Measurements from ENCODE around the gene RNH1. TPM values are rescaled to one million over a fixed set of nuclear protein-coding genes. Genes with fewer than 3 reads are reported as not detected.
A peak's percentile ranks its signal among the peaks of the same experiment; 100 is the strongest.

Gene RNH1
- total RNA-seq, 2 donors from 2014 or later: 97.8 to 153 TPM

DNA sequence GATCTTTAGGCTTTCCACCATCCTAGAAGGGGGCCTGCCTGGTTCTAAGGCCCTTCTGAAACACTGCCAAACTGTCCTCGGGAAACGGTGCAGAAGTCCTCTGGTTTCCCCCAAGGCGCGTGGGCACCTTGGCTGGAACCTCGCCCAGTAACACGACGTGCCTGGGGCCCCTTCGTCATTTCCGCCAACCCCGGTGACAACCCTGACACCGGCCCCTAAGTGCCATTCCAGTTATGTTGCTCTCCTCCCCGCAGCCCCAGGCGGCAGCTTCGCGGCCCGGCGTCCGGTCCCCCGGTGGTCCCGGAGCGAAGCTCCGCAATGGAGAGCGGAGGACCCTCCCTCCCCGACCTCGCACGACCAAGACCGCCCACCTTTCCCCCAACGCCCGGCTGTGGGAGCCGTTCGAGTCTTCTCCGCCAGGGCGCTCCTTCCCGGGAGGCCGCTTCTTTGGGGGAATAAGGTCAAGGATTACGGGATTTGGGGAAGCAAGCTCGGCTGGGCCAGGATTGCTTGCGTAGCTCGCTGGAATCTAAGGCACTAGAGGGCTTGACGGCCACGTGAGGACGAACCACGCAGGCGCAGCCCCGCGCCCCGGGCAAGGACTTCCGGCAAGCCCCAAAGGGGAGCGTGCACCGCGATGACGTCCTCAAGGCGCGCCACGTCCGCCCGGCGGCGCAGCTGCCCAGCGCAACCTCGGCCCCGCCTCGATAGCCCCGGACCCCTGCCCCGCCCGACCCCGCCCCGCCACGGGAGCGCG is 626 bp downstream of the RNH1 start:
- WGBS, 2 donors: 0% methylated on average over 2 to 71 of the region's 71 CpGs
- DNase-seq: peak; percentile 97 to 99 (median 98)
- Histone ChIP-seq H3K4me1 (peaks cover 35% of the 10 kb centered on the region), H3K9me3 (no peaks in the 10 kb centered on the region), H3K27ac (peak overlapping the region; percentile 96 to 100 (median 99)), H3K36me3 (replicated peaks in 1 of 2; ENCODE audit: insufficient read depth in 1 of 2, low read depth in 2 of 2) (no peaks in the 10 kb centered on the region), H3K4me3 (peak overlapping the region; percentile 33 to 69), H3K27me3 (no peaks in the 10 kb centered on the region)
- ATAC-seq: peak; percentile 87
- peak in 3 of 7 experiments; percentile 22 to 30 (median 28) for TF ChIP-seq CTCF (IDR thresholded peaks at IDR 0.05)
- peak; percentile 59 to 91 (median 86) for TF ChIP-seq POLR2A (IDR thresholded peaks at IDR 0.05)
- intact Hi-C loops (cut with DNase I): no loop called here

- Histone ChIP-seq H3K27me3 (no peaks in the 10 kb centered on the region), H3K36me3 (replicated peaks in 1 of 2; ENCODE audit: insufficient read depth in 1 of 2, low read depth in 2 of 2) (peaks cover 0 to 7% of the 10 kb centered on the region in 2 donors), H3K4me3 (no peak overlapping the region), H3K4me1 (peaks cover 35% of the 10 kb centered on the region), H3K27ac (no peak overlapping the region), H3K9me3 (no peaks in the 10 kb centered on the region)
- 73 to 89% methylated on average over 7 of the region's 7 CpGs for WGBS, 2 donors
- TF ChIP-seq CTCF (IDR thresholded peaks at IDR 0.05) (no peak), POLR2A (IDR thresholded peaks at IDR 0.05) (no peak)
- no peak for DNase-seq
- intact Hi-C loops (cut with DNase I): no loop called here
- ATAC-seq: no peak
Measured at GRCh38 chr11:504994-505344, 2.1 kb downstream of the RNH1 start.

GRCh38 chr11:504053-504993 is 2.7 kb downstream of the RNH1 start:
- peaks cover 35% of the 10 kb centered on the region for H3K4me1 ChIP-seq
- TF ChIP-seq CTCF (IDR thresholded peaks at IDR 0.05): no peak
- TF ChIP-seq POLR2A (IDR thresholded peaks at IDR 0.05): no peak
- H3K27me3 ChIP-seq: no peaks in the 10 kb centered on the region
- 32 to 47% methylated on average over 40 to 52 of the region's 72 CpGs for WGBS, 2 donors
- H3K36me3 ChIP-seq (replicated peaks in 1 of 2; ENCODE audit: insufficient read depth in 1 of 2, low read depth in 2 of 2): peaks cover 0 to 13% of the 10 kb centered on the region in 2 donors
- intact Hi-C loops (cut with DNase I): no loop called here
- no peaks in the 10 kb centered on the region for H3K9me3 ChIP-seq
- no peak overlapping the region for H3K4me3 ChIP-seq
- peak overlapping the region in 2 of 4 donors; percentile 40 to 43 for H3K27ac ChIP-seq
- ATAC-seq (no peak), DNase-seq (peak in 1 of 4 donors; percentile 15)

DNA sequence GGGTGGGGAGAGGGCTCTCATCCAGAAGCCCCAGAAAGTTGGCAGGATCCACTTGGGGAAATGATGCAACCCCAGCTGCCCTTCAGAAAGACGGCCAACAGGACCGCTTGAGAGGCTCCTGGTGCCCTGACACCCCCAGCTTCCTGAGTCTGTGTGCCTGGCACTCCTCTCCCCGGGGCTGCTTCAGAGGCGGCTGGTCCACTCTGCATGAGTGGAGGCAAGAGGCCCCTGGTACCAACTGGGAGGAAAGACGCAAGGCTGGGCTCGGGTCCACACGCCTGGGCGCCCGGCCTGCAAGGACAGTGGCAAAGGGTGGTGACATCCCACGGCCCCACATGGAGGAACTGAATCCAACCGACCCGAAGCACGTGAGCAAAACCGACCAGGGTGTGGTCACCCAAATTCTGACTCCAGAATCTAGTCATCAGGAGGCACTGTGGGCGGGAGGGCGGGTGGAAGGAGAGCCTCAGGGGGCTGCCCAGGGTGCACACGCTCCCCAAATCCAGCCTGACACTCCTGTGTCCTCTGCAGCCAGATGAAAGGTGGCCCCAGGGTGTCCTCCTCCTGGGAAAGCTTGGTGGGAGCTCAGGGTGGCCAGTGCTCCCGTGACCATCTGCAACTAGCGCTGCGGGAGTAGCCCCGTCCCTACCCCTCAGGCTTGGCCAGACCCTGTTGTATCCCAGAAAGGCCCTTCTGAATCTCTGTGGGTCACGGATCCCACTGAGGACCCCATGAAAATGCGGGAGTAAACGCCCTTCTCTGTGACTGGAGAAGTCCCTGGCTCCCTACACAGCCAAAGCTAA is 3.7 kb downstream of the RNH1 start:
- Histone ChIP-seq H3K9me3 (no peaks in the 10 kb centered on the region), H3K36me3 (replicated peaks in 1 of 2; ENCODE audit: insufficient read depth in 1 of 2, low read depth in 2 of 2) (peaks cover 0 to 19% of the 10 kb centered on the region in 2 donors), H3K4me3 (no peak overlapping the region), H3K27me3 (no peaks in the 10 kb centered on the region), H3K27ac (peak overlapping the region in 2 of 4 donors; percentile 40 to 43), H3K4me1 (peaks cover 35% of the 10 kb centered on the region)
- 61 to 65% methylated on average over 7 to 16 of the region's 24 CpGs for WGBS, 2 donors
- intact Hi-C loops (cut with DNase I): no loop called here
- no peak for ATAC-seq
- TF ChIP-seq CTCF (IDR thresholded peaks at IDR 0.05) (no peak), POLR2A (IDR thresholded peaks at IDR 0.05) (peak in 1 of 3 donors; percentile 4)
- DNase-seq: peak in 1 of 4 donors; percentile 62

Data from body of pancreas (tissue), 4 donors.